ENCODE data around the gene TAF4. TPM values are rescaled to one million over a fixed set of nuclear protein-coding genes. Genes with fewer than 3 reads are reported as not detected.

TAF4 gene
- total and polyA plus RNA-seq, 2 of the 13 experiments (the other 11 are each of a cell fraction or from before 2014, with no cell fraction given) = 5.9 to 12.0 TPM

GRCh38 chr20:61966492-61967244, 99.0 kb downstream of the TAF4 start (continued):
- TF ChIP-seq ELF4 (CRISPR knock-in tag; IDR thresholded peaks at IDR 0.05; ENCODE audit: borderline replicate concordance) = no peak
- TF ChIP-seq GTF3A (CRISPR knock-in tag; conservative IDR thresholded peaks at IDR 0.05) = no peak
- TF ChIP-seq, protein P1, sequence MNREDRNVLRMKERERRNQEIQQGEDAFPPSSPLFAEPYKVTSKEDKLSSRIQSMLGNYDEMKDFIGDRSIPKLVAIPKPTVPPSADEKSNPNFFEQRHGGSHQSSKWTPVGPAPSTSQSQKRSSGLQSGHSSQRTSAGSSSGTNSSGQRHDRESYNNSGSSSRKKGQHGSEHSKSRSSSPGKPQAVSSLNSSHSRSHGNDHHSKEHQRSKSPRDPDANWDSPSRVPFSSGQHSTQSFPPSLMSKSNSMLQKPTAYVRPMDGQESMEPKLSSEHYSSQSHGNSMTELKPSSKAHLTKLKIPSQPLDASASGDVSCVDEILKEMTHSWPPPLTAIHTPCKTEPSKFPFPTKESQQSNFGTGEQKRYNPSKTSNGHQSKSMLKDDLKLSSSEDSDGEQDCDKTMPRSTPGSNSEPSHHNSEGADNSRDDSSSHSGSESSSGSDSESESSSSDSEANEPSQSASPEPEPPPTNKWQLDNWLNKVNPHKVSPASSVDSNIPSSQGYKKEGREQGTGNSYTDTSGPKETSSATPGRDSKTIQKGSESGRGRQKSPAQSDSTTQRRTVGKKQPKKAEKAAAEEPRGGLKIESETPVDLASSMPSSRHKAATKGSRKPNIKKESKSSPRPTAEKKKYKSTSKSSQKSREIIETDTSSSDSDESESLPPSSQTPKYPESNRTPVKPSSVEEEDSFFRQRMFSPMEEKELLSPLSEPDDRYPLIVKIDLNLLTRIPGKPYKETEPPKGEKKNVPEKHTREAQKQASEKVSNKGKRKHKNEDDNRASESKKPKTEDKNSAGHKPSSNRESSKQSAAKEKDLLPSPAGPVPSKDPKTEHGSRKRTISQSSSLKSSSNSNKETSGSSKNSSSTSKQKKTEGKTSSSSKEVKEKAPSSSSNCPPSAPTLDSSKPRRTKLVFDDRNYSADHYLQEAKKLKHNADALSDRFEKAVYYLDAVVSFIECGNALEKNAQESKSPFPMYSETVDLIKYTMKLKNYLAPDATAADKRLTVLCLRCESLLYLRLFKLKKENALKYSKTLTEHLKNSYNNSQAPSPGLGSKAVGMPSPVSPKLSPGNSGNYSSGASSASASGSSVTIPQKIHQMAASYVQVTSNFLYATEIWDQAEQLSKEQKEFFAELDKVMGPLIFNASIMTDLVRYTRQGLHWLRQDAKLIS (CRISPR knock-in tag; IDR thresholded peaks at IDR 0.05) = no peak
- no peak for TF ChIP-seq PITX1 (CRISPR knock-in tag; IDR thresholded peaks at IDR 0.05)
- TF ChIP-seq NFYB (CRISPR knock-in tag; IDR thresholded peaks at IDR 0.05) = 0 out of 2 replicates have a peak, but pooled peaks have one; percentile 9
- TF ChIP-seq ZNF570 (CRISPR knock-in tag; IDR thresholded peaks at IDR 0.05; ENCODE audit: borderline replicate concordance) = no peak
- no peak for TF ChIP-seq KLF9 (CRISPR knock-in tag; IDR thresholded peaks at IDR 0.05; ENCODE audit: low read depth)
- no peak for TF ChIP-seq FOXP4 (CRISPR knock-in tag; IDR thresholded peaks at IDR 0.05)
- no peak for TF ChIP-seq ZEB1 (IDR thresholded peaks at IDR 0.05; ENCODE audit: insufficient replicate concordance, low read depth)
- TF ChIP-seq SNAPC4 (CRISPR knock-in tag; IDR thresholded peaks at IDR 0.05) = no peak
- TF ChIP-seq FIP1L1 (IDR thresholded peaks at IDR 0.05; ENCODE audit: borderline replicate concordance, insufficient read depth, low read depth, low read length) = no peak
- no peak for TF ChIP-seq STAG1 (CRISPR knock-in tag; IDR thresholded peaks at IDR 0.05)
- no peak for TF ChIP-seq KLF6 (CRISPR knock-in tag; IDR thresholded peaks at IDR 0.05)
- no peak for TF ChIP-seq ZNF136 (CRISPR knock-in tag; IDR thresholded peaks at IDR 0.05; ENCODE audit: low read depth)
- TF ChIP-seq, protein P2, sequence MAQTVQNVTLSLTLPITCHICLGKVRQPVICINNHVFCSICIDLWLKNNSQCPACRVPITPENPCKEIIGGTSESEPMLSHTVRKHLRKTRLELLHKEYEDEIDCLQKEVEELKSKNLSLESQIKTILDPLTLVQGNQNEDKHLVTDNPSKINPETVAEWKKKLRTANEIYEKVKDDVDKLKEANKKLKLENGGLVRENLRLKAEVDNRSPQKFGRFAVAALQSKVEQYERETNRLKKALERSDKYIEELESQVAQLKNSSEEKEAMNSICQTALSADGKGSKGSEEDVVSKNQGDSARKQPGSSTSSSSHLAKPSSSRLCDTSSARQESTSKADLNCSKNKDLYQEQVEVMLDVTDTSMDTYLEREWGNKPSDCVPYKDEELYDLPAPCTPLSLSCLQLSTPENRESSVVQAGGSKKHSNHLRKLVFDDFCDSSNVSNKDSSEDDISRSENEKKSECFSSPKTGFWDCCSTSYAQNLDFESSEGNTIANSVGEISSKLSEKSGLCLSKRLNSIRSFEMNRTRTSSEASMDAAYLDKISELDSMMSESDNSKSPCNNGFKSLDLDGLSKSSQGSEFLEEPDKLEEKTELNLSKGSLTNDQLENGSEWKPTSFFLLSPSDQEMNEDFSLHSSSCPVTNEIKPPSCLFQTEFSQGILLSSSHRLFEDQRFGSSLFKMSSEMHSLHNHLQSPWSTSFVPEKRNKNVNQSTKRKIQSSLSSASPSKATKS (CRISPR knock-in tag; IDR thresholded peaks at IDR 0.05) = no peak

All from HepG2 (cell line).